Common myeloid progenitor, CD34-positive (primary cell): Measurements from ENCODE around the gene CDH4.

ENCODE experiments used
- CTCF ChIA-PET: fragments of 350-600 bp; sonication (Branson Sonifier 250); formaldehyde crosslinking; loops from one replicate; lab custom pipeline; 2021; ENCODE audit warnings: antibody characterized with exemption; lab: Charles Lee
- POLR2A ChIA-PET: fragments of 350-600 bp; sonication (Branson Sonifier 250); formaldehyde crosslinking; loops from one replicate; lab custom pipeline; 2021; ENCODE audit warnings: antibody characterized with exemption; lab: Charles Lee
- DNase-seq, 3 donors: peaks; one replicate each; pipeline versions ENCODE4 v3.0.0 to v3.0.0-alpha.2; 2013
- H3K27ac ChIP-seq, 2 experiments: 1 replicate in 1 of 2; 2 replicates in 1 of 2; pipeline ENCODE4 v1.7.0; 2013; ENCODE audit warnings: inconsistent platforms in 2 of 2, low read length in 2 of 2, mild to moderate bottlenecking in 2 of 2, low read depth in 1 of 2, moderate library complexity in 1 of 2; ENCODE audit not compliant: severe bottlenecking in 2 of 2, insufficient read depth in 1 of 2, poor library complexity in 1 of 2
- H3K27me3 ChIP-seq, 5 experiments: replicated peaks in 2 of 5; 1 replicate in 3 of 5; 2 replicates in 2 of 5; pipeline versions ENCODE4 v1.6.1 to v1.7.0; 2013; ENCODE audit warnings: low read length in 4 of 5, mild to moderate bottlenecking in 2 of 5, moderate library complexity in 2 of 5, inconsistent platforms in 1 of 5; ENCODE audit not compliant: insufficient read depth in 5 of 5, control insufficient read depth in 4 of 5
- H3K36me3 ChIP-seq, 4 experiments: 1 replicate in 2 of 4; 2 replicates in 2 of 4; pipeline versions ENCODE4 v1.6.1 to v1.7.0; 2013; ENCODE audit warnings: low read length in 3 of 4, control low read depth in 1 of 4, mild to moderate bottlenecking in 1 of 4; ENCODE audit not compliant: control insufficient read depth in 4 of 4, insufficient read depth in 4 of 4
- H3K4me1 ChIP-seq, 4 experiments: 1 replicate in 3 of 4; 2 replicates in 1 of 4; pipeline versions ENCODE4 v1.6.1 to v1.7.1; 2013; ENCODE audit warnings: low read length in 3 of 4, mild to moderate bottlenecking in 3 of 4, control low read depth in 1 of 4, inconsistent platforms in 1 of 4, moderate library complexity in 1 of 4; ENCODE audit not compliant: control insufficient read depth in 4 of 4, insufficient read depth in 4 of 4; ENCODE audit errors: control extremely low read depth in 1 of 4
- H3K4me3 ChIP-seq, 7 experiments: 1 replicate in 4 of 7; 2 replicates in 3 of 7; pipeline versions ENCODE4 v1.5.1 to v1.7.0; 2013; ENCODE audit warnings: mild to moderate bottlenecking in 7 of 7, low read length in 6 of 7, moderate library complexity in 6 of 7, inconsistent platforms in 2 of 7, low read depth in 2 of 7, control low read depth in 1 of 7; ENCODE audit not compliant: insufficient read depth in 4 of 7, control insufficient read depth in 1 of 7; ENCODE audit errors: extremely low read depth in 1 of 7
- H3K9me3 ChIP-seq, 5 experiments: 1 replicate in 4 of 5; 2 replicates in 1 of 5; pipeline versions ENCODE4 v1.6.1 to v1.7.1; 2013; ENCODE audit warnings: low read length in 4 of 5, mild to moderate bottlenecking in 2 of 5, inconsistent platforms in 1 of 5, low read depth in 1 of 5, moderate library complexity in 1 of 5; ENCODE audit not compliant: control insufficient read depth in 4 of 5, insufficient read depth in 2 of 5; ENCODE audit errors: control extremely low read depth in 1 of 5
- WGBS: methylation state at CpG from one replicate; pipeline ENCODE4 v1.1.5; 2013; ENCODE audit not compliant: insufficient coverage; 5-methylcytosine and 5-hydroxymethylcytosine counted together

Gene CDH4

DNA sequence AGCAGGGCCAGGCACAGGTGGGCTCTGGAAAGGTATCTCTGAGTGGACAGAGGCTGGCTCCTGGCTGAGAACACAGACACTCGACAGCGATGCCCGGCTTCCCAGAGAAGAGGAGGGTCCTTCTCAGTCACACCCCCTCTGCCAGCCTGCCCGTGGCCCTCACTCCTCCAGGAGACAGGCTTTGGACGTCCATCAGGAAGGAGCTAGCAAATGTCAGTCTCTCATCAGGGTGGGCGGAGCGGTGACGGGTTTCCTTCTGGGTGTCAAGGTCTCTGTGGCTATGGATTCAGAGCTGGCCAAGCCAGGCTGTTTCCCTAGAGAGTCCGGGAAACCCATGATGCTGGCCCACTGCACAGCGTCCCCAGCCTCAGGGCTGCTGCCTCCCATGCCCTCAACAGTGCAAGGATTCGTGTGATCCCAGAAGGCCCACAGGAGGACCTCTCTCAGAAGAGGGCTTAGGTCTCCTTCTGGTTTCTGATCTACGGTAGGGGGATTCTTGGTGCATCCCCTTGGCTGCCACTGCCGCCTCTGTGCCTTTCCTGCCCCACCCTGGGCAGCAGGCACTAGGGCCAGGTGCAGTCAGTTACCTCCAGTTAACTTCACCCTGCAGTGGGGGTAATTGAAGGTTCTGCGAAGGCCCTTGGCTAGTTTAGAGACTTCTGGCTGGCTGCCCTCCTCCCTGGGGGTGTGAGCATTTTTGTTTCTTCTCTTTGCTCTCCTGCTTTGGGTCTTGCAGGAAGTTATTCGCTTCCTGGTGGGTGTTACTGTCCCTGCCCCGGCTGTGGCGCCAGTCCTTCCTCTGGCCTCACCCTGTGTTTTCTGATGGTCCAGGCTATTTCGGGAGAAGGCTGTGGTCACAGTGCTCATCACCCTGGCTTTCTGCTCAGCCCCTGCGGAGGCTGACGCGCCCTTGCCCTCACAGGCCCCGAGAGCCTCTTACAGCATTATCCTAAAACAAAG lies 80.2 kb downstream of the CDH4 start:
- H3K4me3 ChIP-seq: peak overlapping the region in 1 of 7 experiments; percentile 27
- H3K36me3 ChIP-seq: no peaks in the 10 kb centered on the region
- CTCF ChIA-PET: no interaction called here
- WGBS: 61% methylated on average over 22 of the region's 22 CpGs
- DNase-seq: no peak
- H3K9me3 ChIP-seq: no peaks in the 10 kb centered on the region
- no peak overlapping the region for H3K27ac ChIP-seq
- POLR2A ChIA-PET: no interaction called here
- H3K4me1 ChIP-seq: peaks cover 0 to 14% (median 2%) of the 10 kb centered on the region in 4 experiments
- H3K27me3 ChIP-seq: no peaks in the 10 kb centered on the region

DNA sequence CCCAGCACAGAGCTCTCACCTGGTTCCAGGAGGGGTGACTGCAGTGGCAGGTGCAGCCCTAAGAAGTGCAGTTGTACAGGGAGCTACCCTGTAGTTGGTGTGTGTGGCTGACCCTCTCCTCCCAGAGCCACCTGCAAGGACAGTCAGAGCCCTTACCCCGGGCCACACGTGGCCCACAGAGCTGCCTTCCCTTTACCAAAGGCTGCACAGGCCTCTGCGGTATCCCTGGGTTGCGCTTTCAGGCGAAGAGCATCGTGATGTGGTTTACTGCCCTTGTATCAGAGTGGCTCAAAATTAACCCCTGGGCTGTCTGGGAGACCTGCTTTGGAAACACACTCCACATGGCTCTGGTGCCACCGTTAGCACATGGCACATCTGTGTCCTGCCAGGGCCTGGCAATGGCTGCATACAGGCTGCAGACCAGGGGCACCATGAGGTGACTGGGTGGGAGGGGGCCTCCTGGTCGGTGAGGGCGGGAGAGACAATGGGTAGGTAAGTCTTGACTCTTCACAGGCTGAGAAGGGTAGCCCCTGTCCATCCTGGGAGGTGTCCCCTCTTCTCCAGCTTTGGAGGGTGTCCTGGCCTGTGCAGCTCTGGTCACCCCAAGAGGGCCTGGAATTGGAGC lies 81.5 kb downstream of the CDH4 start:
- 92% methylated on average over 9 of the region's 9 CpGs for WGBS
- no peak for DNase-seq
- CTCF ChIA-PET: no interaction called here
- Histone ChIP-seq H3K4me3 (no peak overlapping the region), H3K27me3 (no peaks in the 10 kb centered on the region), H3K9me3 (peaks cover 0 to 2% (median 0%) of the 10 kb centered on the region in 5 experiments), H3K27ac (no peak overlapping the region), H3K36me3 (no peaks in the 10 kb centered on the region), H3K4me1 (peaks cover 0 to 14% (median 2%) of the 10 kb centered on the region in 4 experiments)
- POLR2A ChIA-PET: no interaction called here

DNA sequence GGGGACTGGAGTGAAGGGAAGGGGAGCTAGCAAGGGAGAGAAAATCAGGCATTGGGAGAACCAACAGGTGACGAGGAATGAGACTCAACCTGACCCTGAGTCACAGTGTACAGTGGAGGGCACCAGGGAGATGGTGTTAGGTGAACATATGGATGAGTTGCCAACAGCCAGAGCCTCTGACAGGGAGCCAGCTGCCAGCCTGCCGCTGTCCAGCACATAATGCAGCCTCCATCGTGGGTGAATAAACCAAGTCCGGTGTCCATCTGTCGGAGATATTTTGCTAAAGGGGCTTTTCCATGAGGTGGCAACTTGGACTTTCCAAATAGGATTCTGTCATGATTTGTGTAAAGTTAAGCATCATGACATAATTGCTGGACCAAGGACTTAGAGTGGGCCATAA lies 88.1 kb downstream of the CDH4 start:
- Histone ChIP-seq H3K4me1 (no peaks in the 10 kb centered on the region), H3K27me3 (no peaks in the 10 kb centered on the region), H3K36me3 (no peaks in the 10 kb centered on the region), H3K9me3 (peaks cover 0 to 6% (median 0%) of the 10 kb centered on the region in 5 experiments), H3K4me3 (no peak overlapping the region), H3K27ac (no peak overlapping the region)
- ChIA-PET POLR2A (no interaction called here), CTCF (no interaction called here)
- DNase-seq: no peak
- 94% methylated on average over 5 of the region's 5 CpGs for WGBS

DNA sequence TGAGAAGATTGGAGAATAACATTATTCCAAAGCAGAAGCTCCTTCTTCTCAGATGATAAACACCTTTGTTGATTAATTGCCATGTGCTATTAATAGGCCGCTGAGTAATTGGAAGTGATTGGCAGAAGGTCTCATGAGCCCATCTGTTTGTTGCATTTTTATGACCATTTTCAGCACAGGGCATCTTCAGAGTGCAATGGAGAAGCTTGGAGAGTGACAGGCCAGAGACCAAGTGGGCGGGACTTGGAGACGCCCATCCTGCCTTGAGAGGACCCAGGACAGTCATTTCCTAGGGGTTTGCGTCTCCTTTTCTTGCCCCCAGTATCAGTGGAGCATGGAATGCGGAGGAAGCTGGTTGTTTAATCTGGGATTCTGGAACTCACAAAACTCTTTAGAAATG lies 89.5 kb downstream of the CDH4 start:
- no peak overlapping the region for H3K4me3 ChIP-seq
- H3K27ac ChIP-seq: no peak overlapping the region
- ChIA-PET CTCF (no interaction called here), POLR2A (no interaction called here)
- H3K27me3 ChIP-seq: no peaks in the 10 kb centered on the region
- no peak for DNase-seq
- H3K9me3 ChIP-seq: peaks cover 0 to 6% (median 0%) of the 10 kb centered on the region in 5 experiments
- H3K4me1 ChIP-seq: no peaks in the 10 kb centered on the region
- no peaks in the 10 kb centered on the region for H3K36me3 ChIP-seq
- WGBS: 100% methylated on average over 5 of the region's 5 CpGs

DNA sequence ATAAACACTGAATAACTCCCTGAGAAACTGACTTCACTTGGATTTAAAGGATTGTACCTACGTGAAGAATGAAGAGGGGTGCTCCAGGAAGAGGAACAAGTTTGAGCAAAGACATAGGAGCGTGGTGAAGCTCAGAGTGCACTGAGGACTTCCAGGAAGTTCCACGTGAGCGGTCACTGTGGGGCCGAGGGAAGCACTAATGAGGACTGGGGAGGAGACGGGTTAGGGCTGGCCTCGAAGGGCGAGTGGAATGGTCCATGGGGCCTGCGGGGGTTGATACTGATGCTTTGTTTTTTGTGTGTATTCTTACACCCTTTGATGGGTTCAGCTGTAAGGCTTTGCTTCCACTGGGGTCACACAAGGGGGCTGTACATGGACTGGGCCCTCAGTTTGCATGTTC lies 91.9 kb downstream of the CDH4 start:
- POLR2A ChIA-PET: no interaction called here
- no peak for DNase-seq
- CTCF ChIA-PET: no interaction called here

DNA sequence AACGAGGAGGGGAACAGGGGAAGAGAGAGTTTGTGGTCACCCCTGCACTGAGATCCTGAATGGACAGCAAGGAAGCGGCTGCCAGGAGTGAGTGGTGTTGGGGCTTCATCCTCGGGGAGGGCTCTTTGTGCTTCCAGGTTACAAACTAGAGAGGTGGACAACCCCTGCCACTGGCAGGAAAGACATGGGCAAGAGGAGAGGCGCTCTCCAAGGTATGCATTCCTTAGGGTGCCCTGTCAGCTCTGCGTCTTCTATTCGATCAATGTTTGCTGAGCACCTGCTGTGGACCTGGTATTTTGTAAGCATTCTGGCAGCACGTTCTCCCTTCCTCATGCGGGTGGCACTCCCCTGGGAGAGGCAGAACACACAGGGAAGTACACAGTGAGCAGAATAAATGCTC lies 93.6 kb downstream of the CDH4 start:
- ChIA-PET POLR2A (no interaction called here), CTCF (no interaction called here)
- no peaks in the 10 kb centered on the region for H3K36me3 ChIP-seq

More for the DNA sequence above, 91.9 kb downstream of the CDH4 start:
- H3K4me3 ChIP-seq: no peak overlapping the region
- H3K36me3 ChIP-seq: no peaks in the 10 kb centered on the region
- 60% methylated on average over 4 of the region's 9 CpGs for WGBS
- H3K4me1 ChIP-seq: no peaks in the 10 kb centered on the region
- peaks cover 0 to 8% (median 0%) of the 10 kb centered on the region in 5 experiments for H3K9me3 ChIP-seq
- H3K27ac ChIP-seq: no peak overlapping the region
- H3K27me3 ChIP-seq: no peaks in the 10 kb centered on the region

DNA sequence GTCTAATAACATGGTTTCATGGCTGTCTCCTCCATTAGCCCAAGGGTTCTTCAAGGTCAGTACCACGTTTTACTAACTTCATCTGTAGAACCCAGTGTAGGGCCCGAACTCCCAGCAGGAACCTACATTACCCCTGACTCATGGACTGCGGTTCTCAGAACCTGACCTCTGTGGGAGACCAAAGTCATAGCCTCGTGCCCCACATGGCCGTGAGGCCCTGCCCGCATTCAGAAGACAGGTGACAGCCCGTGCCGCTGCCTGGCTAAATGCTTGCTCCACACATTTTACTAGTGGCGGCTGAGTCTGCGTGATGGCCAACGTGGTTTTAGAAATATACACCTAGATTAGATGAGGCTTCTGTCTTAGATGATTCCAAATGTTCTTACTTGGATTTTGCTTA lies 94.9 kb downstream of the CDH4 start:
- ChIA-PET CTCF (no interaction called here), POLR2A (no interaction called here)
- Histone ChIP-seq H3K9me3 (peaks cover 0 to 8% (median 0%) of the 10 kb centered on the region in 5 experiments), H3K27me3 (peaks cover 0 to 3% (median 0%) of the 10 kb centered on the region in 5 experiments), H3K4me1 (no peaks in the 10 kb centered on the region), H3K4me3 (no peak overlapping the region), H3K36me3 (no peaks in the 10 kb centered on the region), H3K27ac (no peak overlapping the region)
- no peak for DNase-seq
- WGBS: 92% methylated on average over 11 of the region's 11 CpGs

More for the DNA sequence above, 93.6 kb downstream of the CDH4 start:
- H3K4me3 ChIP-seq: no peak overlapping the region
- peaks cover 0 to 8% (median 0%) of the 10 kb centered on the region in 5 experiments for H3K9me3 ChIP-seq
- no peak for DNase-seq
- WGBS: 88% methylated on average over 7 of the region's 8 CpGs
- no peaks in the 10 kb centered on the region for H3K4me1 ChIP-seq
- no peaks in the 10 kb centered on the region for H3K27me3 ChIP-seq
- no peak overlapping the region for H3K27ac ChIP-seq
